ENCODE results near the gene UBE2I.
A peak's percentile ranks its signal among the peaks of the same experiment; 100 is the strongest.

The UBE2I gene

GRCh38 chr16:1361685-1362360 is 52.4 kb downstream of the UBE2I start:
- DNase-seq (ENCODE audit: insufficient read length, low spot score) (no peak), FAIRE-seq (no peak)
- no peak for TF ChIP-seq POLR2A (IDR thresholded peaks at IDR 0.05; ENCODE audit: low read depth, low read length)

- DNase-seq (ENCODE audit: insufficient read length, low spot score) (no peak), FAIRE-seq (no peak)
- no peak for TF ChIP-seq POLR2A (IDR thresholded peaks at IDR 0.05; ENCODE audit: low read depth, low read length)
Measured at GRCh38 chr16:1362807-1363206, 53.4 kb downstream of the UBE2I start.

- no peak for TF ChIP-seq POLR2A (IDR thresholded peaks at IDR 0.05; ENCODE audit: low read depth, low read length)
- DNase-seq (ENCODE audit: insufficient read length, low spot score) (peak; percentile 71), FAIRE-seq (no peak)
Measured at GRCh38 chr16:1363501-1364041, 54.1 kb downstream of the UBE2I start.

- no peak for TF ChIP-seq POLR2A (IDR thresholded peaks at IDR 0.05; ENCODE audit: low read depth, low read length)
- no peak for FAIRE-seq
- no peak for DNase-seq (ENCODE audit: insufficient read length, low spot score)
Measured at GRCh38 chr16:1364510-1364909, 55.1 kb downstream of the UBE2I start.

GRCh38 chr16:1366060-1366711 is 56.8 kb downstream of the UBE2I start:
- TF ChIP-seq POLR2A (IDR thresholded peaks at IDR 0.05; ENCODE audit: low read depth, low read length) = no peak

GRCh38 chr16:1366712-1367299 is 57.4 kb downstream of the UBE2I start:
- DNase-seq (ENCODE audit: insufficient read length, low spot score) (no peak), FAIRE-seq (no peak)
- no peak for TF ChIP-seq POLR2A (IDR thresholded peaks at IDR 0.05; ENCODE audit: low read depth, low read length)

More at GRCh38 chr16:1366060-1366711, 56.8 kb downstream of the UBE2I start:
- FAIRE-seq = no peak
- no peak for DNase-seq (ENCODE audit: insufficient read length, low spot score)

GRCh38 chr16:1367486-1368174 is 58.2 kb downstream of the UBE2I start:
- no peak for TF ChIP-seq POLR2A (IDR thresholded peaks at IDR 0.05; ENCODE audit: low read depth, low read length)
- DNase-seq (ENCODE audit: insufficient read length, low spot score) (no peak), FAIRE-seq (no peak)

- TF ChIP-seq POLR2A (IDR thresholded peaks at IDR 0.05; ENCODE audit: low read depth, low read length) = no peak
- DNase-seq (ENCODE audit: insufficient read length, low spot score) (no peak), FAIRE-seq (no peak)
Measured at GRCh38 chr16:1371054-1371978, 61.9 kb downstream of the UBE2I start.

GRCh38 chr16:1372292-1372950 is 63.0 kb downstream of the UBE2I start:
- TF ChIP-seq POLR2A (IDR thresholded peaks at IDR 0.05; ENCODE audit: low read depth, low read length) = no peak
- FAIRE-seq (no peak), DNase-seq (ENCODE audit: insufficient read length, low spot score) (no peak)

GRCh38 chr16:1374418-1375297 is 65.2 kb downstream of the UBE2I start:
- FAIRE-seq = no peak
- no peak for DNase-seq (ENCODE audit: insufficient read length, low spot score)
- TF ChIP-seq POLR2A (IDR thresholded peaks at IDR 0.05; ENCODE audit: low read depth, low read length) = no peak

- no peak for TF ChIP-seq POLR2A (IDR thresholded peaks at IDR 0.05; ENCODE audit: low read depth, low read length)
- no peak for FAIRE-seq
Measured at GRCh38 chr16:1375298-1375640, 65.8 kb downstream of the UBE2I start.

More at GRCh38 chr16:1375298-1375640, 65.8 kb downstream of the UBE2I start:
- no peak for DNase-seq (ENCODE audit: insufficient read length, low spot score)
